Suprapubic skin (tissue), 4 donors: ENCODE measurements around the gene CEACAM18.

Experiments
- EP300 ChIP-seq: sonication (generic); formaldehyde crosslinking; IDR thresholded peaks from one replicate; pipeline ENCODE4 v1.6.1; 2017; ENCODE audit warnings: antibody characterized with exemption
- POLR2A ChIP-seq, 2 donors: fragments of 450-650 bp; IDR thresholded peaks; one replicate each; pipeline ENCODE4 v1.6.1; 2017; ENCODE audit warnings: antibody characterized with exemption in 2 of 2, mild to moderate bottlenecking in 2 of 2, moderate library complexity in 2 of 2
- POLR2AphosphoS5 ChIP-seq, 3 donors: sonication (generic); formaldehyde crosslinking; IDR thresholded peaks; one replicate each; pipeline ENCODE4 v1.6.1; 2017; ENCODE audit warnings: antibody characterized with exemption in 3 of 3
- TF ChIP-seq, protein P1 (sequence below), 2 donors: fragments of 200-600 bp in 1 of 2; fragments of 450-650 bp in 1 of 2; sonication (generic) in 1 of 2; IDR thresholded peaks; one replicate each; pipeline ENCODE4 v1.5.1; 2016 to 2019; ENCODE audit warnings: antibody characterized with exemption in 2 of 2, mild to moderate bottlenecking in 1 of 2, moderate library complexity in 1 of 2

- TF ChIP-seq, protein P1, sequence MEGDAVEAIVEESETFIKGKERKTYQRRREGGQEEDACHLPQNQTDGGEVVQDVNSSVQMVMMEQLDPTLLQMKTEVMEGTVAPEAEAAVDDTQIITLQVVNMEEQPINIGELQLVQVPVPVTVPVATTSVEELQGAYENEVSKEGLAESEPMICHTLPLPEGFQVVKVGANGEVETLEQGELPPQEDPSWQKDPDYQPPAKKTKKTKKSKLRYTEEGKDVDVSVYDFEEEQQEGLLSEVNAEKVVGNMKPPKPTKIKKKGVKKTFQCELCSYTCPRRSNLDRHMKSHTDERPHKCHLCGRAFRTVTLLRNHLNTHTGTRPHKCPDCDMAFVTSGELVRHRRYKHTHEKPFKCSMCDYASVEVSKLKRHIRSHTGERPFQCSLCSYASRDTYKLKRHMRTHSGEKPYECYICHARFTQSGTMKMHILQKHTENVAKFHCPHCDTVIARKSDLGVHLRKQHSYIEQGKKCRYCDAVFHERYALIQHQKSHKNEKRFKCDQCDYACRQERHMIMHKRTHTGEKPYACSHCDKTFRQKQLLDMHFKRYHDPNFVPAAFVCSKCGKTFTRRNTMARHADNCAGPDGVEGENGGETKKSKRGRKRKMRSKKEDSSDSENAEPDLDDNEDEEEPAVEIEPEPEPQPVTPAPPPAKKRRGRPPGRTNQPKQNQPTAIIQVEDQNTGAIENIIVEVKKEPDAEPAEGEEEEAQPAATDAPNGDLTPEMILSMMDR (IDR thresholded peaks at IDR 0.05): no peak
- TF ChIP-seq POLR2A (IDR thresholded peaks at IDR 0.05) (no peak), POLR2AphosphoS5 (IDR thresholded peaks at IDR 0.05) (no peak), EP300 (no peak)
These were observed 35.6 kb downstream of the CEACAM18 start for GRCh38 chr19:51513968-51514367.
